OCI-LY1 (cell line): Measurements from ENCODE around the gene RASL11B.

Experiments used
- H2AFZ ChIP-seq: fragments of 200-600 bp; sonication (generic), shearing (Covaris generic); 2 replicates; pipeline ENCODE4 v1.6.0; 2014; ENCODE audit warnings: antibody characterized with exemption, mild to moderate bottlenecking, low read length
- H3F3A ChIP-seq: fragments of 200-600 bp; sonication (generic), shearing (Covaris generic); 2 replicates; pipeline ENCODE4 v1.6.0; 2014; ENCODE audit warnings: mild to moderate bottlenecking, antibody characterized with exemption, low read length, moderate library complexity; ENCODE audit not compliant: insufficient read depth
- H3K27ac ChIP-seq: fragments of 200-600 bp; sonication (generic); 2 replicates; pipeline ENCODE4 v1.5.1; 2014; ENCODE audit warnings: low read length, mixed run types, mild to moderate bottlenecking, low read depth; ENCODE audit not compliant: poor library complexity, severe bottlenecking
- H3K27me3 ChIP-seq: fragments of 200-600 bp; sonication (generic); 2 replicates; pipeline ENCODE4 v1.6.0; 2014; ENCODE audit warnings: antibody characterized with exemption, mild to moderate bottlenecking, low read length, moderate library complexity; ENCODE audit not compliant: insufficient read depth
- H3K36me3 ChIP-seq: fragments of 200-600 bp; sonication (generic); 2 replicates; pipeline ENCODE4 v1.6.1; 2014; ENCODE audit warnings: mild to moderate bottlenecking, antibody characterized with exemption, low read length, moderate library complexity, mixed read lengths; ENCODE audit not compliant: insufficient read depth
- H3K4me1 ChIP-seq: fragments of 200-600 bp; sonication (generic); 2 replicates; pipeline ENCODE4 v1.5.1; 2014; ENCODE audit warnings: mild to moderate bottlenecking, low read length, moderate library complexity; ENCODE audit not compliant: insufficient read depth, severe bottlenecking
- H3K4me2 ChIP-seq: fragments of 200-600 bp; sonication (generic), shearing (Covaris generic); 2 replicates; pipeline ENCODE4 v1.6.1; 2014; ENCODE audit warnings: low read length
- H3K4me3 ChIP-seq: fragments of 200-600 bp; sonication (generic); 2 replicates; pipeline ENCODE4 v1.5.1; 2014; ENCODE audit warnings: low read length, low read depth, mild to moderate bottlenecking, mixed read lengths; ENCODE audit not compliant: poor library complexity, severe bottlenecking
- H3K79me2 ChIP-seq: fragments of 200-600 bp; shearing (Covaris generic); 2 replicates; pipeline ENCODE4 v1.6.1; 2016; ENCODE audit warnings: mixed run types, low read length, mixed read lengths; ENCODE audit not compliant: insufficient read depth
- H3K9ac ChIP-seq: fragments of 200-600 bp; sonication (generic), shearing (Covaris generic); 2 replicates; pipeline ENCODE4 v1.6.1; 2014; ENCODE audit warnings: mild to moderate bottlenecking, low read length, mixed read lengths
- H3K9me2 ChIP-seq: fragments of 200-600 bp; sonication (generic), shearing (Covaris generic); 2 replicates; pipeline ENCODE4 v1.6.1; 2014; ENCODE audit warnings: low read depth, mild to moderate bottlenecking, low read length, mixed read lengths
- H3K9me3 ChIP-seq: fragments of 200-600 bp; shearing (Covaris generic); 2 replicates; pipeline ENCODE4 v1.6.1; 2014; ENCODE audit warnings: low read length, mixed read lengths
- H4K20me1 ChIP-seq: fragments of 200-600 bp; sonication (generic), shearing (Covaris generic); 2 replicates; pipeline ENCODE4 v1.6.0; 2016; ENCODE audit warnings: mild to moderate bottlenecking, low read length; ENCODE audit not compliant: insufficient read depth
- EZH2 ChIP-seq: fragments of 200-600 bp; sonication (generic), shearing (Covaris generic); IDR thresholded peaks from 2 replicates; pipeline ENCODE4 v1.8.0; 2017; ENCODE audit warnings: borderline replicate concordance, mixed run types, mild to moderate bottlenecking, antibody characterized with exemption, low read length, moderate library complexity, mixed read lengths
- TF ChIP-seq, protein P1 (sequence below): fragments of 200-600 bp; sonication (generic), shearing (Covaris generic); IDR thresholded peaks from 2 replicates; pipeline ENCODE4 v1.5.1; 2017; ENCODE audit warnings: mild to moderate bottlenecking, antibody characterized with exemption, low read length, moderate library complexity, mixed read lengths

Gene RASL11B

DNA sequence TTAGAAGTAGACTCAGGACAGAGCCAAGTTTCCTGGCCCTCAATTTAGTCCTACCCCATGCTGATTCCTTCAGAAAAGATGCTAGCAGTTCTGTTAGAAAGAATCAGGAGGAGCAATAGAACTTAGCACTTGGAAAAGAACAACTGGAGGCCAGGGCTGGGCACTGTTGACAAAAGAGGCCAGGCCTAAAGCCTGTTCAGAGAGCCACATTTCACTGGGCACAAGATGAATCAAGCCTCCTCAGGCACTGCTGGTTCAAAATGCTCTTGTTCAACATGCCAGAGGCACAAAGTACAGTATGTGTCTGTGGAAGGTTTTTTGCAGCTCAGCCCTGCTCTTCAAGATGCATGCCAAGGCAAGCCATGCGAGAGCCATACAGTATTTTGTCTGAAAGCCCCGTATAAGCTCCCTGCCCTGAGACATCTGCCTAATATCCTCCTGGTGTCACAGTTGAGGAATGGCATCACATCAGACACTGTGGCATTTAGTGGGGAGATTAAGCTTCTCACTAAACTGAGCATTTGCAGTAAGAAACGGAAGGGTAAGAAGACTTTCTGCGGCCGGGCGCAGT, 53.7 kb downstream of the RASL11B start:
- Histone ChIP-seq H3F3A (no peaks in the 10 kb centered on the region), H2AFZ (no peak overlapping the region), H3K4me2 (no peak overlapping the region), H3K9me2 (no peaks in the 10 kb centered on the region), H3K4me1 (no peaks in the 10 kb centered on the region), H3K9me3 (no peaks in the 10 kb centered on the region), H3K9ac (no peak overlapping the region), H3K27me3 (no peaks in the 10 kb centered on the region), H3K36me3 (no peaks in the 10 kb centered on the region), H3K27ac (no peak overlapping the region), H3K79me2 (no peaks in the 10 kb centered on the region), H4K20me1 (no peaks in the 10 kb centered on the region), H3K4me3 (no peak overlapping the region)
- TF ChIP-seq, protein P1, sequence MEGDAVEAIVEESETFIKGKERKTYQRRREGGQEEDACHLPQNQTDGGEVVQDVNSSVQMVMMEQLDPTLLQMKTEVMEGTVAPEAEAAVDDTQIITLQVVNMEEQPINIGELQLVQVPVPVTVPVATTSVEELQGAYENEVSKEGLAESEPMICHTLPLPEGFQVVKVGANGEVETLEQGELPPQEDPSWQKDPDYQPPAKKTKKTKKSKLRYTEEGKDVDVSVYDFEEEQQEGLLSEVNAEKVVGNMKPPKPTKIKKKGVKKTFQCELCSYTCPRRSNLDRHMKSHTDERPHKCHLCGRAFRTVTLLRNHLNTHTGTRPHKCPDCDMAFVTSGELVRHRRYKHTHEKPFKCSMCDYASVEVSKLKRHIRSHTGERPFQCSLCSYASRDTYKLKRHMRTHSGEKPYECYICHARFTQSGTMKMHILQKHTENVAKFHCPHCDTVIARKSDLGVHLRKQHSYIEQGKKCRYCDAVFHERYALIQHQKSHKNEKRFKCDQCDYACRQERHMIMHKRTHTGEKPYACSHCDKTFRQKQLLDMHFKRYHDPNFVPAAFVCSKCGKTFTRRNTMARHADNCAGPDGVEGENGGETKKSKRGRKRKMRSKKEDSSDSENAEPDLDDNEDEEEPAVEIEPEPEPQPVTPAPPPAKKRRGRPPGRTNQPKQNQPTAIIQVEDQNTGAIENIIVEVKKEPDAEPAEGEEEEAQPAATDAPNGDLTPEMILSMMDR, result no peak
- no peak for TF ChIP-seq EZH2
